ENCODE measurements around the gene BLOC1S4. TPM values are rescaled to one million over a fixed set of nuclear protein-coding genes. Genes with fewer than 3 reads are reported as not detected.

BLOC1S4 gene
- total and polyA plus RNA-seq, 2 donors (not counting 1 experiment from before 2014, with no cell fraction given): 26.3 to 35.5 TPM

DNA sequence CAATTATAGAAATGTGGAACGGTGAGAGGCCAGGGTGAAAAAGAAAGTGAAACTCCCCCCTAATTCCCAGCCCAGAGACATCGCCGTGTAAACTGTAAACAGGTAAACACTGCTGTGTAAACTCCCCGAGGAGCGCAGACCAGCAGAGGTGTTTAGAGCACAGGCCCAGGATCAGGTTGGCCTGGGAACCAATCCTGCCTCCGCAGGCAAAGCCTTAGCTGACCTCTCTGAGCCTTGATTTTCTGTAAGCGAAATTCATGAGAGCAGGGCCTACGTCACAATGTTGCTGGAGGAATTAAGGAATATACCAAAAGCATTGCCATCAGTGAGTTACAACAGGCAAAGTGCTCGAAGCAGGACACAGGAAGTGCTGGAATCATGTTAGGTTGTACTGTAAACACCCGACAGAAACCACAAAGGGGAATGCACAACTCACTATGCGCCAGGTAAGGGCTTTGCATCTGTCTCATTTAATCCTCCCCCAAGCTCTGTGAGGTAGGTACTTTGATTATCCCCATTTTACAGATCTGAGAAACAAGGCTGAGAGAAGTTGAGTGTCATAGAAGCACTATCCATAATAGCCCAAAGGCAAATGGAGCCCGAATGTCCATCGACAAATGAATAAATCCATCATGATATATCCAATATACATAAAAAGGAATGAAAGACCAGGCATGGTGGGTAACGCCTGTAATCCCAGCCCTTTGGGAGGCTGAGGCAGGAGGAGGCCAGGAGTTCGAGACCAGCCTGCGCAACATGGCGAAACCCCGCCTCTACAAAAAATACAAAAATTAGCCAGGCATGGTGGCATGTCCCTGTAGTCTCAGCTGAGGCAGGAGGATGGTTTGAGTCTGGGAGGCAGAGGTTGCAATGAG is 35.9 kb downstream of the BLOC1S4 start:
- TF ChIP-seq EZH2 (IDR thresholded peaks at IDR 0.05; ENCODE audit: borderline replicate concordance, insufficient read depth, low read depth, low read length, poor library complexity, severe bottlenecking): no peak
- TF ChIP-seq, protein P1, sequence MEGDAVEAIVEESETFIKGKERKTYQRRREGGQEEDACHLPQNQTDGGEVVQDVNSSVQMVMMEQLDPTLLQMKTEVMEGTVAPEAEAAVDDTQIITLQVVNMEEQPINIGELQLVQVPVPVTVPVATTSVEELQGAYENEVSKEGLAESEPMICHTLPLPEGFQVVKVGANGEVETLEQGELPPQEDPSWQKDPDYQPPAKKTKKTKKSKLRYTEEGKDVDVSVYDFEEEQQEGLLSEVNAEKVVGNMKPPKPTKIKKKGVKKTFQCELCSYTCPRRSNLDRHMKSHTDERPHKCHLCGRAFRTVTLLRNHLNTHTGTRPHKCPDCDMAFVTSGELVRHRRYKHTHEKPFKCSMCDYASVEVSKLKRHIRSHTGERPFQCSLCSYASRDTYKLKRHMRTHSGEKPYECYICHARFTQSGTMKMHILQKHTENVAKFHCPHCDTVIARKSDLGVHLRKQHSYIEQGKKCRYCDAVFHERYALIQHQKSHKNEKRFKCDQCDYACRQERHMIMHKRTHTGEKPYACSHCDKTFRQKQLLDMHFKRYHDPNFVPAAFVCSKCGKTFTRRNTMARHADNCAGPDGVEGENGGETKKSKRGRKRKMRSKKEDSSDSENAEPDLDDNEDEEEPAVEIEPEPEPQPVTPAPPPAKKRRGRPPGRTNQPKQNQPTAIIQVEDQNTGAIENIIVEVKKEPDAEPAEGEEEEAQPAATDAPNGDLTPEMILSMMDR (IDR thresholded peaks at IDR 0.05): no peak
- Histone ChIP-seq H3K4me1 (ENCODE audit: control insufficient read depth in 2 of 2, insufficient read depth in 2 of 2, low read length in 2 of 2) (no peaks in the 10 kb centered on the region), H3K9me3 (ENCODE audit: control extremely low read depth in 1 of 3, control insufficient read depth in 2 of 3, insufficient read depth in 1 of 3, low read length in 2 of 3) (no peaks in the 10 kb centered on the region), H3K4me2 (replicated peaks; ENCODE audit: low read depth, low read length, poor library complexity, severe bottlenecking) (peak overlapping the region; percentile 22), H2AFZ (ENCODE audit: insufficient read depth, low read depth, low read length, poor library complexity, severe bottlenecking) (peak overlapping the region; percentile 54), H3K79me2 (ENCODE audit: control insufficient read depth, insufficient read depth, low read length) (no peaks in the 10 kb centered on the region), H3K9ac (ENCODE audit: low read length) (no peak overlapping the region), H3K27me3 (replicated peaks in 1 of 4; ENCODE audit: control extremely low read depth in 1 of 4, control insufficient read depth in 3 of 4, insufficient read depth in 4 of 4, low read length in 3 of 4) (no peaks in the 10 kb centered on the region), H3K4me3 (ENCODE audit: control extremely low read depth in 1 of 5, extremely low read depth in 1 of 5, insufficient read depth in 1 of 5, low read depth in 2 of 5, low read length in 4 of 5) (no peak overlapping the region), H4K20me1 (ENCODE audit: control insufficient read depth, insufficient read depth, low read length, poor library complexity, severe bottlenecking) (no peaks in the 10 kb centered on the region), H3K27ac (ENCODE audit: low read length in 2 of 2) (no peak overlapping the region), H3K36me3 (replicated peaks in 1 of 2; ENCODE audit: control extremely low read depth in 1 of 2, control insufficient read depth in 1 of 2, extremely low read depth in 1 of 2, insufficient read depth in 2 of 2, low read length in 1 of 2) (no peaks in the 10 kb centered on the region)
- WGBS (ENCODE audit: insufficient coverage): 57% methylated on average over 8 of the region's 18 CpGs
- no peak overlapping the region for H3K27ac Mint-ChIP-seq
- no peaks in the 10 kb centered on the region for H3K4me1 Mint-ChIP-seq
- ATAC-seq (ENCODE audit: low read depth): no peak
- intact Hi-C loops (cut with micrococcal nuclease): no loop called here
- CTCF ChIA-PET: no interaction called here
- no peak overlapping the region for H3K4me3 Mint-ChIP-seq
- H3K27me3 Mint-ChIP-seq: peaks cover 6% of the 10 kb centered on the region
- POLR2A ChIA-PET: no interaction called here
- DNase-seq: no peak
- no peaks in the 10 kb centered on the region for H3K9me3 Mint-ChIP-seq (ENCODE audit: insufficient read depth)

- no peaks in the 10 kb centered on the region for H3K9me3 Mint-ChIP-seq (ENCODE audit: insufficient read depth)
- POLR2A ChIA-PET: no interaction called here
Observed at GRCh38 chr4:6752486-6752829, 36.5 kb downstream of the BLOC1S4 start.

More at GRCh38 chr4:6752486-6752829, 36.5 kb downstream of the BLOC1S4 start:
- Mint-ChIP-seq H3K4me3 (no peak overlapping the region), H3K27me3 (peaks cover 3% of the 10 kb centered on the region), H3K27ac (no peak overlapping the region), H3K4me1 (no peaks in the 10 kb centered on the region)
- no peaks in the 10 kb centered on the region for H4K20me1 ChIP-seq (ENCODE audit: control insufficient read depth, insufficient read depth, low read length, poor library complexity, severe bottlenecking)
- H3K27ac ChIP-seq (ENCODE audit: low read length in 2 of 2): no peak overlapping the region
- H3K4me2 ChIP-seq (replicated peaks; ENCODE audit: low read depth, low read length, poor library complexity, severe bottlenecking): no peak overlapping the region
- 80% methylated on average over 6 of the region's 6 CpGs for WGBS (ENCODE audit: insufficient coverage)
- intact Hi-C loops (cut with micrococcal nuclease): no loop called here
- ATAC-seq (ENCODE audit: low read depth) (no peak), DNase-seq (no peak)
- H3K9ac ChIP-seq (ENCODE audit: low read length): no peak overlapping the region
- no peaks in the 10 kb centered on the region for H3K79me2 ChIP-seq (ENCODE audit: control insufficient read depth, insufficient read depth, low read length)
- H3K4me1 ChIP-seq (ENCODE audit: control insufficient read depth in 2 of 2, insufficient read depth in 2 of 2, low read length in 2 of 2): no peaks in the 10 kb centered on the region
- H3K36me3 ChIP-seq (replicated peaks in 1 of 2; ENCODE audit: control extremely low read depth in 1 of 2, control insufficient read depth in 1 of 2, extremely low read depth in 1 of 2, insufficient read depth in 2 of 2, low read length in 1 of 2): no peaks in the 10 kb centered on the region
- H3K4me3 ChIP-seq (ENCODE audit: control extremely low read depth in 1 of 5, extremely low read depth in 1 of 5, insufficient read depth in 1 of 5, low read depth in 2 of 5, low read length in 4 of 5): no peak overlapping the region
- TF ChIP-seq EZH2 (IDR thresholded peaks at IDR 0.05; ENCODE audit: borderline replicate concordance, insufficient read depth, low read depth, low read length, poor library complexity, severe bottlenecking): no peak
- TF ChIP-seq, protein P1 (IDR thresholded peaks at IDR 0.05): no peak
- H3K9me3 ChIP-seq (ENCODE audit: control extremely low read depth in 1 of 3, control insufficient read depth in 2 of 3, insufficient read depth in 1 of 3, low read length in 2 of 3): no peaks in the 10 kb centered on the region
- H2AFZ ChIP-seq (ENCODE audit: insufficient read depth, low read depth, low read length, poor library complexity, severe bottlenecking): no peak overlapping the region
- no peaks in the 10 kb centered on the region for H3K27me3 ChIP-seq (replicated peaks in 1 of 4; ENCODE audit: control extremely low read depth in 1 of 4, control insufficient read depth in 3 of 4, insufficient read depth in 4 of 4, low read length in 3 of 4)
- CTCF ChIA-PET: no interaction called here
